ENCODE measurements around the gene UBE2J1.

DNA sequence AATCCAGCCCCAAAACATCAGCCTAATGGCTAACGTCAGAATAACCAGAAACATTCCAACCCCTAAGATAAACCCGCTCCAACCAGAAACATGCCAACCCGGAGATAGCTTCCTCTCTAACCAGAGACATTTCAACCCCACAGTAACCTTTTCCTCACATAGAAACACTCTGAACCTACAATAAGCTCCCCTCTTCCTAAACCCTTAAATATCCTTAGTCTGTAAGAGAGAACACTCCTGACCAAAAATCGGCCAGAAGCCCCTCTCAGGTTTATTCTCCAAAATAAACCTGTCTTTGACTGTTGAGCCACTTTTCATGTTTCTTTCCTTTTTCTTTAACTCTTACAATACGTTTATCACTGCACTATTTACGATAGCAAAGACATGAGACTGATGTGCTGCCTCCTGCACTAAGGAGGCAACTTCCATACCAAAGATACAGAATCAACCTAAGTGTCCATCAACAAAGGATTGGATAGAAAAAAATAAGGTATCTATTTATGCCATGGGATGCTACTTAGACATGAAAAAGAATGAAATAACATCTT, 32.4 kb downstream of the UBE2J1 start:
- TF ChIP-seq, protein P1, sequence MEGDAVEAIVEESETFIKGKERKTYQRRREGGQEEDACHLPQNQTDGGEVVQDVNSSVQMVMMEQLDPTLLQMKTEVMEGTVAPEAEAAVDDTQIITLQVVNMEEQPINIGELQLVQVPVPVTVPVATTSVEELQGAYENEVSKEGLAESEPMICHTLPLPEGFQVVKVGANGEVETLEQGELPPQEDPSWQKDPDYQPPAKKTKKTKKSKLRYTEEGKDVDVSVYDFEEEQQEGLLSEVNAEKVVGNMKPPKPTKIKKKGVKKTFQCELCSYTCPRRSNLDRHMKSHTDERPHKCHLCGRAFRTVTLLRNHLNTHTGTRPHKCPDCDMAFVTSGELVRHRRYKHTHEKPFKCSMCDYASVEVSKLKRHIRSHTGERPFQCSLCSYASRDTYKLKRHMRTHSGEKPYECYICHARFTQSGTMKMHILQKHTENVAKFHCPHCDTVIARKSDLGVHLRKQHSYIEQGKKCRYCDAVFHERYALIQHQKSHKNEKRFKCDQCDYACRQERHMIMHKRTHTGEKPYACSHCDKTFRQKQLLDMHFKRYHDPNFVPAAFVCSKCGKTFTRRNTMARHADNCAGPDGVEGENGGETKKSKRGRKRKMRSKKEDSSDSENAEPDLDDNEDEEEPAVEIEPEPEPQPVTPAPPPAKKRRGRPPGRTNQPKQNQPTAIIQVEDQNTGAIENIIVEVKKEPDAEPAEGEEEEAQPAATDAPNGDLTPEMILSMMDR (IDR thresholded peaks at IDR 0.05): no peak
- no peak for TF ChIP-seq POLR2A (IDR thresholded peaks at IDR 0.05)
- no peak for TF ChIP-seq EP300 (IDR thresholded peaks at IDR 0.05)

Measured in tibial nerve (tissue), 4 donors.